HG02973 (cell line): ENCODE results near the gene NUDT16L1.

Experiments
- ATAC-seq: cut with Tn5 transposase; IDR thresholded peaks from one replicate; pipeline ENCODE4 v1.9.1; 2021; ENCODE audit warnings: moderate library complexity; ENCODE audit not compliant: unreplicated experiment

NUDT16L1 gene

GRCh38 chr16:4682084-4682591 lies 11.2 kb upstream of the NUDT16L1 start:
- ATAC-seq, result no peak

GRCh38 chr16:4682616-4683254 lies 10.6 kb upstream of the NUDT16L1 start:
- no peak for ATAC-seq

DNA sequence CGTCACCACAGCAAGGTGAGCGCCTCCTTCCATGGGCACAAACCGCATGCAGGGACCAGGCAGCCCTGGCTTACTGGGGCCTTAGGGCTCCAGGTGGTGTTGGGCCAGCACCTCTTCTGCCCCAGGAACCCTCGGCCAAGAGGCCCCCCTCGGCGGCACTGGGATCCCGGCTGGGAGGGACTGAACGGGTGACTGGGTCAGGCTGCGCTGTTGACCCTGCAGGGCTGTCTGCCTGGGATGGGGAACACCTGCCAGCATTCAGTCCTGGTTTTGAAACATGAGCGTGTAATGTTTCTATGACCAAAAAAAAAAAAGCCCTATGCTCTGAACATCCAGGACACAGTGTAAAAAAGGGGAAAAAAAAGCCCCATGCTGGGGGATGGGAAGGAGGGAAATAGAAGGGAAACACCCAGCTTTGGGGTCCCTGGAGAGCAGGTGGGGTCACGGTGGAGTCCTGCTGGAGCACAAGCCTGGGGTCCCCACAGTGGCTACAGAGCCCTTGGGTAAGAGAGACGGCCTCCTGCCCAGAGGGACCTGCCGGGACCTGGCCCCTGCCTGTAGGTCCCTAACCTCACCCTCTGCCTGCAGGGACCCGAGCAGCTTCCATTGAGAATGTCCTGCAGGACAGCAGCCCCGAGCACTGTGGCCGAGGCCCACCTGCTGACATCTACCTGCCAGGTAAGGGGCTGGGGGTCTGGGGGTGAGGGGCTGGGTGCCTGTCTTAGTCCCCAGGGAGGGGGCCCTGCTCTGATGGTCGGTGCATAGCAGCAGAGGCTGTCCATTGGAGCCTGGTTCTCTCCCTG lies 9.9 kb upstream of the NUDT16L1 start:
- no peak for ATAC-seq

GRCh38 chr16:4684058-4684715 lies 9.2 kb upstream of the NUDT16L1 start:
- no peak for ATAC-seq

- no peak for ATAC-seq
Observed at GRCh38 chr16:4684763-4685162, 8.6 kb upstream of the NUDT16L1 start.

DNA sequence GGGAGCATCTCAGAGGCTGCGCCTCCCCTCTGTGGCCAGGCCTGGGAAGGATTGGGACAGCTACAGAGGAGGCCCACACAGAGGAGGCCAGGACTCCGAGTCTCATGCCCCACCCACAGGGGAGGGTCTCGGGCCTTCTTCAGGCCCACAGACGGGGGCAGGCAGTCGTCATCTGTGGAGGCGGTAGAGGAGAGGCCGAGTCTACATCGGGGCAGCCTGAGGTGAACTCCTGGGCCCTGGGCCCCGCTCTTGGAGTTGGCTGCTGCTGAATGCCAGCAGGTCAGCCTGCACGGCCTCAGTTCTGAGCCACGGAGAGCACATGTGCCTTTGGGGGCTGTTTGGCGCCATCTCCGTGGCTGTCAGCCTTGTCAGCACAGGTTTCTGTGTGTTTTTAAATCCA lies 8.1 kb upstream of the NUDT16L1 start:
- ATAC-seq, result no peak

GRCh38 chr16:4685776-4686496 lies 7.4 kb upstream of the NUDT16L1 start:
- no peak for ATAC-seq

DNA sequence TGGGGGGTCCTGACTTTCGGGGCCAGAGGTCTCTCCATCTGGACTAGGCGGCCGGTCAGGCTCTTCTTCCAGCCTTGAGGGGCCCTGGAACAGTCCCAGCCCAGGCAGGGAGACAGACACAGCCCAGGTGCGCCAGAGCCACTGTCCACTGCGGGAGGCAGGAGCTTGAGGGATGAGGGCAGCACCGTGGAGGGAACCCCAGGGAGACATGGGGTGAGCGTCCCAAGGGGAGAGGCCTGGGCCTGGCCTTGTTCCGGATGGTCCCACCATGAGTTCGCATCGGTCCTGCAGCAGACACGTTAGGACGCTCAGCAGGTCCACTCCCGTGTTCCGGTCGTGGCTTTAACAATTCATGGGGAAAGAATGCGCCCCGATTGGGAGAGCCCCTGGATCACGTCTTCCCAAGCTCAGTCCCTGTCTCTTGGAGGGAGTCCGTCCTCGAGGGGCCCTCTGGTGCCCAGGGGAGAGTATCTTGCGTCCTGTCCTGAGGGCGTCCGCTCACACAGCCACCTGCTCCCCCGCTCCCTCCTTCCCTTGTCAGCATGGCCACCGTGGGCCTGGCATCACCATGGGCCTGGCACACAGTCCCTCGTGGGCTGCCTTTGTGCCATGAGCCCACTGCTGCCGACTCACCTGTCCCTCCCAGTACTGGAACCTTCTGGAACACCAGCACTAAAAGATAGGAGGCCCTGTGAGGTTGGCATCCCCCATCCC lies 6.7 kb upstream of the NUDT16L1 start:
- no peak for ATAC-seq

GRCh38 chr16:4687416-4687815 lies 5.9 kb upstream of the NUDT16L1 start:
- no peak for ATAC-seq

DNA sequence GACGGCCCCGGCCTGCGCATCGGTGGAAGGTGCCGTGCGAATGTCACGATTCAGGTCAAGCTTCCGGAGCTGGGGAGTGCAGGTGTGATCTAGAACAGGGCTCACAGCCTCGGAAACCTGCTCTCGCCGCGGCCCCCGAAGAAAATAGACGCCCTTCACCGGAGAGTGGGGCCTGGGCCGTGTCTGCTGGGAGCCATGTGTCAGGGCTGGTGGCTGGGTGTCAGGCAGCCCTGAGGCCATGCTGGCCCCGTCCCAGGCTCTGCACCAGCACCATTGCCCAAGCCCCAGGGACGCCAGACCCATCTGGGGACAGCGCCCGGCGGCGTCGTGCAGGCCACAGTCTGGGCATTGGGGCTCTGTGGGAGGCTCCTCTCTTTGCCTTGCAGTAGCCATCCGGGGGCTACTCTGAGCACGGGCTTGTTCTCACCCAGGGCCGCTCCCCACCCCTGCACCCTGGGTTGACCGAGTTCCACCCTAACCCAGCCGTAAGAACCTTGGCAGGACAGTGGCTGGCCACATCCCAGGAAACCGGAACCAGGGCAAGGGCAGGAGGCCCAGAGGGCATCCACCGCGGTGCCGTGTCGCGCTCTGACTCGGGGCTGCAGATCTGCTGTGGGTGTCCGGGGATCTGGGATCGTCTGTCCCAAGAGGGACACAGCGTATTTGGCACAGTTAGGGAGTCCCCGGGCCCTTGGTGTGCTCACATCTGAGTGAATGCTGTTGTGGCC lies 5.3 kb upstream of the NUDT16L1 start:
- no peak for ATAC-seq

DNA sequence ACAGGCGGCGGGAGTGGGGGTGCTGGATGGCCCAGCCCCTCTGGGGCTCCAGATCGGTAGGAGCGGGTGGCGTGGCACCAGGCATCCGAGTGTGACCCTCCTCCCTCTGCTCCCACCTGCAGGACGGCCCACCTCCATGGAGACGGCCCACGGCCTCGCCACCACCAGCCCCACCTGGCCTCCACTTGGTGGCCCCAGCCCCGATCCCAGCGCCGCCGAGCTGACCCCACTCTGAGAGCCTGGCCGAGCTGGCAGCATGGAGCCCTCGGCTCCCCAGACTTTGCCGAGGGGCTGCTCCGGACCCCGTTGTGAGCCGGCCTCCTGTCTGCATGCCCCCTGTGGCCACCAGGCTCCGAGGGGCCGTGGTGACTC lies 4.7 kb upstream of the NUDT16L1 start:
- ATAC-seq, result no peak

GRCh38 chr16:4689091-4689671 lies 4.2 kb upstream of the NUDT16L1 start:
- no peak for ATAC-seq

DNA sequence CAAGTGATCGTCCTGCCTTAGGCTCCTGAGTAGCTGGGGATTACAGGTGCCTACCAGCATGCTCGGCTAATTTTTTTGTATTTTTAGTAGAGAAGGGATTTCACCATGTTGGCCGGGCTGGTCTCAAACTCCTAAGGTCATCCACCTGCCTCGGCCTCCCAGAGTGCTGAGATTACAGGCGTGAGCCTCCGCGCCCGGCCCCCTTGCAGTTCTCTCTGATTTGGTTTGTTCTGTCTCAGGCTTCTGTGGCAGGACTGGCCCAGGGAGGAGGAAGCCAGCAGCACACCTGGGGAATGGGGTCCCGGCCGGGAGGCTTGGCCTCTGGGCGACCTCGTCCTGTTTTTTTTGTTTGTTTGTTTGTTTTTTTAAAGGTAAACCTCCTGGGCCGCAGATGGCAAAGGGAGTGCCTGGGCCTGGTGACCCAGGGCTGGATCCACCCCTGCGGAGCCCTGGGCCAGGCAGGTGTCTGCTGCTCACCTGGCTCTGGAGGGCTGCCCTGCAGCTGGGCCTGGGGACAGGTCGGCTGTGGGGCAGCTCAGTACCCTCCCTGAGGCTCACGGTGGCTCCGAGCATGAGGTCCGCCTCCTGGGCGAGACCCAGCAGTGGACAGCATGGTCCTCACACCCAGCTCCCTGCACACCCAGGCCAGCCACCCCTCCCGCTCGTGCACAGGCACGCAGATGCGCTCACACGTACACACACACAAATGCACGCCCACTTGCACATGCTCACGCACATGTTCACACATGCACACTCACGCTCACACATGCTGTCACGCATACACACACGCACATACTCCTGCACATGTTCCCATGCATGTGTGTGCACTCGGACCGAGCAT lies 3.3 kb upstream of the NUDT16L1 start:
- ATAC-seq, result no peak

- ATAC-seq, result no peak
Observed at GRCh38 chr16:4690946-4691665, 2.3 kb upstream of the NUDT16L1 start.

DNA sequence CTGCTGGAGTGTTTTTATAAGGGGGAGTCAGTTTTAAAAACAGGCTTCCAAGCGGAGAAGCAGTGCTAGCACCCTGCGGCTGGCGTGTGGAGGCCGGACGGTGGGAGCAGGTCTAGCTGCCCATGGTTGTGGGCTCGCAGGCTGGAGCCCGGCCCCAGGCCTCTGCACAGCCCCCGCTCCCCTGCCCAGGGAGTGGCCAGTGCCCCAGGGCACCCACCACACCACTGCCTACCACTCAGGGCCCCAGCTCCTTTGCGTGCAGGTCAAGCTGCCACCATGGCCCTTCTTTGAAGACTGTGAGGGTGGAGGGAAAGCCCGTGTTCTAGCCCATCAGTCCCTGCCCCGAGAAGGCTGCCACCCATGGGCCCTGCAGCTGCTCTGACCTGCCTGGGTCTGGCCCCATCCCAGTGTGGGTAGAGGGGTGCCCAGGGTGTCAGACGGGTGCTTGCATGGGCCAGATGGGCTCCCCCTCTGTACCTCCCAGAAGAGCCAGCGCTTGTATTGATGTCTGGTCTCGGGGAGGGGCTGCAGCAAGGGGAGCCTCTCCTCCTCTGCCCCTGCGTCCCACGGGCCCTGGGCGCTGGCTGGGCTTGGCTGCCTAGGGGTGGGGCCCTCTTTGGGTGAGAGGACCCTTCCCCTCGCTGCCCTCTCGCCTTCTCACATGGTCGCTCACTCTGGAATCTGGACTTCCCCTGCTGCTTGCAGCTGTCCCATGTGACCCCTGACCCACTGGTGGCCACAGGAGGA lies 1.5 kb upstream of the NUDT16L1 start:
- ATAC-seq, result no peak

DNA sequence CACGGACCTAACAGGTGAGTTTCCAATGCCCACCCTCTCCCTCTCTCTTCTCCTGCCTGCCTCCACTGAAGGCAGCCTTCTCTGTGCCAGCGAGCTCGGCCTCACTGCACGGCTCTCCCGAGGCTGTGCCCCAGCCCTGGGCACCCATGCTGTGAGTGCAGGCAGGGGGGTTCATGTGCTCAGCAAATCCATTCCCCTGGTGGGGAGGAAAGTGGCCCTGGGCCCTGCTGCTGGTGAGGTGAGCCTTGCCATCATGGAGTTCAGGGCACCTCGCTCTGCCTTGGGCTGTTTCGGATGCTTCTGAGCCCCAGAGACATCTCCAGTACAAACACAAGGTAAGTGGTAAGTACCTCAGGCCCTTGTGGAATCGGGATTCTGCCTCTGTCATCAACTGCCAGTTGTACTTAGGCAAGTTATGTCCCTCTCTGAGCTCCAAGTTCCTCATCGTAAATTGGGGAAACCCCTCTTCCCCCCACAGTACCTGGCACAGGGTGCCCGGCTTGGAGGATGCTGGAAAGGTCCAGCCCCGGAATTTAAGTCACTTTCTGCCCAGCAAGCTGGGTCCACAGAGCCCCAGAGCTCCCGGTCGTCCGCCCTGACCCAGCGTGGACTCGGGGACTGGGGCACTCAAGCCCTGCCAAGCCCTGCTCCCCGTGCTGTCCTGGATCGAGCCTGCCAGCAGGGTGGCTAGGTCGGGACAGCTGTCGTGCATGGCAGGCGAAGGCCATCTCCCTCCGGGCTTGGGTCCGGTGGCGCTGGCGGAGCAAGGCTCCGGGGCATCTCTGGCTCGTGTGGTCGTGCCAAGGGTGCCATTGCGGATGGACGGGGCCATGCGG lies 684 bp upstream of the NUDT16L1 start:
- peak; percentile 4 for ATAC-seq
